Liver (tissue), 9 donors: ENCODE measurements around the gene KCTD2. TPM values are rescaled to one million over a fixed set of nuclear protein-coding genes. Genes with fewer than 3 reads are reported as not detected.

Source experiments
- DNase-seq: peaks from one replicate; pipeline ENCODE4 v3.0.0-alpha.2; 2017; ENCODE audit warnings: low spot score
- H3K27ac ChIP-seq, 2 donors: one replicate each; pipeline ENCODE4 v1.7.0; 2013; ENCODE audit warnings: inconsistent platforms in 2 of 2, low read length in 2 of 2, control low read depth in 1 of 2, low read depth in 1 of 2, mild to moderate bottlenecking in 1 of 2
- H3K27me3 ChIP-seq, 4 donors: one replicate each; pipeline versions ENCODE4 v1.6.1 to v1.7.0; 2013; ENCODE audit warnings: low read length in 3 of 4, inconsistent platforms in 1 of 4, mild to moderate bottlenecking in 1 of 4, moderate library complexity in 1 of 4; ENCODE audit not compliant: control insufficient read depth in 4 of 4, insufficient read depth in 4 of 4
- H3K36me3 ChIP-seq, 4 donors: one replicate each; pipeline versions ENCODE4 v1.6.1 to v1.7.0; 2013; ENCODE audit warnings: low read length in 3 of 4, mild to moderate bottlenecking in 3 of 4, low read depth in 1 of 4, moderate library complexity in 1 of 4; ENCODE audit not compliant: control insufficient read depth in 4 of 4, insufficient read depth in 3 of 4
- H3K4me1 ChIP-seq, 4 donors: one replicate each; pipeline versions ENCODE4 v1.6.1 to v1.7.0; 2013; ENCODE audit warnings: low read length in 3 of 4, mild to moderate bottlenecking in 3 of 4, moderate library complexity in 1 of 4; ENCODE audit not compliant: control insufficient read depth in 4 of 4, insufficient read depth in 4 of 4
- H3K4me3 ChIP-seq, 3 donors: one replicate each; pipeline versions ENCODE4 v1.6.1 to v1.7.0; 2013; ENCODE audit warnings: low read length in 3 of 3, control low read depth in 1 of 3, low read depth in 1 of 3, mild to moderate bottlenecking in 1 of 3
- H3K9ac ChIP-seq, 2 donors: one replicate each; pipeline ENCODE4 v1.7.0; 2013; ENCODE audit warnings: low read length in 2 of 2, mild to moderate bottlenecking in 2 of 2, moderate library complexity in 2 of 2, control low read depth in 1 of 2, low read depth in 1 of 2
- H3K9me3 ChIP-seq, 4 donors: one replicate each; pipeline versions ENCODE4 v1.6.1 to v1.7.0; 2013; ENCODE audit warnings: low read length in 3 of 4; ENCODE audit not compliant: control insufficient read depth in 4 of 4
- ATF3 ChIP-seq: IDR thresholded peaks from 2 replicates; pipeline ENCODE4 v1.6.1; 2016; ENCODE audit warnings: antibody characterized with exemption
- CTCF ChIP-seq: fragments of 150-350 bp; IDR thresholded peaks from 2 replicates; pipeline ENCODE4 v1.5.1; 2017; ENCODE audit warnings: improper control_type of control experiment, low read depth, low read length; ENCODE audit not compliant: missing input control
- EGR1 ChIP-seq, 2 donors: IDR thresholded peaks; 2 replicates each; pipeline ENCODE4 v1.6.1; 2016 to 2018; ENCODE audit warnings: antibody characterized with exemption in 2 of 2, low read depth in 2 of 2
- FOXA1 ChIP-seq: IDR thresholded peaks from 2 replicates; pipeline ENCODE4 v1.6.1; 2016; ENCODE audit warnings: antibody characterized with exemption
- FOXA2 ChIP-seq: IDR thresholded peaks from 2 replicates; pipeline ENCODE4 v1.6.1; 2016; ENCODE audit warnings: antibody characterized with exemption
- GABPA ChIP-seq, 2 donors: IDR thresholded peaks in 1 of 2; conservative IDR thresholded peaks in 1 of 2; 2 replicates each; pipeline ENCODE4 v1.6.1; 2016; ENCODE audit warnings: antibody characterized with exemption in 2 of 2, mild to moderate bottlenecking in 1 of 2, moderate library complexity in 1 of 2
- HNF4G ChIP-seq: IDR thresholded peaks from 2 replicates; pipeline ENCODE4 v1.6.1; 2016; ENCODE audit warnings: antibody characterized with exemption
- JUND ChIP-seq, 2 donors: IDR thresholded peaks; 2 replicates each; pipeline ENCODE4 v1.6.1; 2016; ENCODE audit warnings: antibody characterized with exemption in 2 of 2
- NR2F2 ChIP-seq: IDR thresholded peaks from 2 replicates; pipeline ENCODE4 v1.6.1; 2016; ENCODE audit warnings: antibody characterized with exemption
- RAD21 ChIP-seq, 2 donors: IDR thresholded peaks; 2 replicates each; pipeline ENCODE4 v1.6.1; 2016; ENCODE audit warnings: antibody characterized with exemption in 2 of 2, mild to moderate bottlenecking in 2 of 2
- RXRA ChIP-seq, 2 donors: IDR thresholded peaks; 2 replicates each; pipeline ENCODE4 v1.6.1; 2017 to 2018; ENCODE audit warnings: antibody characterized with exemption in 2 of 2, mild to moderate bottlenecking in 1 of 2
- SP1 ChIP-seq: IDR thresholded peaks from 2 replicates; pipeline ENCODE4 v1.6.1; 2018; ENCODE audit warnings: antibody characterized with exemption, mild to moderate bottlenecking
- TAF1 ChIP-seq: conservative IDR thresholded peaks from 2 replicates; pipeline ENCODE4 v1.6.1; 2016; ENCODE audit warnings: antibody characterized with exemption, mild to moderate bottlenecking
- YY1 ChIP-seq: IDR thresholded peaks from 2 replicates; pipeline ENCODE4 v1.6.1; 2016; ENCODE audit warnings: antibody characterized with exemption, mild to moderate bottlenecking
- WGBS: extraction: QIAGEN DNeasy Blood & Tissue Kit; methylation state at CpG from one replicate; pipeline ENCODE4 v1.1.7; 2013; 5-methylcytosine and 5-hydroxymethylcytosine counted together
- polyA plus RNA-seq, 2 donors: library from polyadenylated mRNA; stranded (reverse) in 1 of 2; unstranded in 1 of 2; fragments of 200-250 nt in 1 of 2; fragments of >200 nt in 1 of 2; fragmentation: Nextera tagmentation in 1 of 2; extraction: Ambion mirVana in 1 of 2; gene quantifications; one replicate each; pipeline versions ENCODE4 v1.2.1 to v1.2.3, GENCODE V29; 2013 to 2015
- total RNA-seq, 2 donors: library from RNA; depleted of rRNA; stranded (reverse); fragments of >200 nt; gene quantifications; one replicate each; pipeline ENCODE4 v1.2.3, GENCODE V29; 2014
- TF ChIP-seq, protein P1 (sequence below): IDR thresholded peaks from 2 replicates; pipeline ENCODE4 v1.6.1; 2016; ENCODE audit warnings: antibody characterized with exemption
- donor health status: healthy.
- donor health status: healthy.
- donor health status: healthy.
- donor health status: healthy.
- donor health status: healthy.

The KCTD2 gene
- total and polyA plus RNA-seq, 4 donors = 2.4 to 8.2 (median 6.4) TPM

GRCh38 chr17:75064460-75064859 lies 17.4 kb downstream of the KCTD2 start:
- DNase-seq = no peak
- no peak overlapping the region for H3K4me3 ChIP-seq
- 92% methylated on average over 8 of the region's 8 CpGs for WGBS
- H3K4me1 ChIP-seq = peaks cover 0 to 8% (median 4%) of the 10 kb centered on the region in 4 donors
- no peak overlapping the region for H3K9ac ChIP-seq
- peaks cover 11 to 29% (median 19%) of the 10 kb centered on the region in 4 donors for H3K36me3 ChIP-seq
- no peak overlapping the region for H3K27ac ChIP-seq
- no peak for TF ChIP-seq FOXA2
- TF ChIP-seq, protein P1, sequence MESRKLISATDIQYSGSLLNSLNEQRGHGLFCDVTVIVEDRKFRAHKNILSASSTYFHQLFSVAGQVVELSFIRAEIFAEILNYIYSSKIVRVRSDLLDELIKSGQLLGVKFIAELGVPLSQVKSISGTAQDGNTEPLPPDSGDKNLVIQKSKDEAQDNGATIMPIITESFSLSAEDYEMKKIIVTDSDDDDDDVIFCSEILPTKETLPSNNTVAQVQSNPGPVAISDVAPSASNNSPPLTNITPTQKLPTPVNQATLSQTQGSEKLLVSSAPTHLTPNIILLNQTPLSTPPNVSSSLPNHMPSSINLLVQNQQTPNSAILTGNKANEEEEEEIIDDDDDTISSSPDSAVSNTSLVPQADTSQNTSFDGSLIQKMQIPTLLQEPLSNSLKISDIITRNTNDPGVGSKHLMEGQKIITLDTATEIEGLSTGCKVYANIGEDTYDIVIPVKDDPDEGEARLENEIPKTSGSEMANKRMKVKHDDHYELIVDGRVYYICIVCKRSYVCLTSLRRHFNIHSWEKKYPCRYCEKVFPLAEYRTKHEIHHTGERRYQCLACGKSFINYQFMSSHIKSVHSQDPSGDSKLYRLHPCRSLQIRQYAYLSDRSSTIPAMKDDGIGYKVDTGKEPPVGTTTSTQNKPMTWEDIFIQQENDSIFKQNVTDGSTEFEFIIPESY = no peak
- no peak for TF ChIP-seq CTCF
- no peak for TF ChIP-seq GABPA (IDR thresholded peaks at IDR 0.05 in 1 of 2, conservative IDR thresholded peaks at IDR 0.05 in 1 of 2)
- no peak for TF ChIP-seq HNF4G
- TF ChIP-seq ATF3 = no peak
- TF ChIP-seq TAF1 = no peak
- TF ChIP-seq EGR1 (IDR thresholded peaks at IDR 0.05; ENCODE audit: low read depth in 2 of 2) = no peak
- TF ChIP-seq FOXA1 = no peak
- no peak for TF ChIP-seq RXRA (IDR thresholded peaks at IDR 0.05)
- TF ChIP-seq RAD21 (IDR thresholded peaks at IDR 0.05) = no peak
- no peak for TF ChIP-seq SP1
- no peak for TF ChIP-seq NR2F2
- no peaks in the 10 kb centered on the region for H3K27me3 ChIP-seq
- H3K9me3 ChIP-seq = no peaks in the 10 kb centered on the region

GRCh38 chr17:75064867-75065561 lies 18.0 kb downstream of the KCTD2 start:
- no peak for DNase-seq
- TF ChIP-seq RXRA (IDR thresholded peaks at IDR 0.05) = no peak
- 96% methylated on average over 18 of the region's 18 CpGs for WGBS
- no peak overlapping the region for H3K4me3 ChIP-seq
- H3K27ac ChIP-seq = peak overlapping the region; percentile 29 to 31
- peaks cover 11 to 29% (median 19%) of the 10 kb centered on the region in 4 donors for H3K36me3 ChIP-seq
- H3K9ac ChIP-seq = no peak overlapping the region
- no peaks in the 10 kb centered on the region for H3K27me3 ChIP-seq
- H3K4me1 ChIP-seq = peaks cover 0 to 3% (median 1%) of the 10 kb centered on the region in 4 donors
- no peaks in the 10 kb centered on the region for H3K9me3 ChIP-seq

DNA sequence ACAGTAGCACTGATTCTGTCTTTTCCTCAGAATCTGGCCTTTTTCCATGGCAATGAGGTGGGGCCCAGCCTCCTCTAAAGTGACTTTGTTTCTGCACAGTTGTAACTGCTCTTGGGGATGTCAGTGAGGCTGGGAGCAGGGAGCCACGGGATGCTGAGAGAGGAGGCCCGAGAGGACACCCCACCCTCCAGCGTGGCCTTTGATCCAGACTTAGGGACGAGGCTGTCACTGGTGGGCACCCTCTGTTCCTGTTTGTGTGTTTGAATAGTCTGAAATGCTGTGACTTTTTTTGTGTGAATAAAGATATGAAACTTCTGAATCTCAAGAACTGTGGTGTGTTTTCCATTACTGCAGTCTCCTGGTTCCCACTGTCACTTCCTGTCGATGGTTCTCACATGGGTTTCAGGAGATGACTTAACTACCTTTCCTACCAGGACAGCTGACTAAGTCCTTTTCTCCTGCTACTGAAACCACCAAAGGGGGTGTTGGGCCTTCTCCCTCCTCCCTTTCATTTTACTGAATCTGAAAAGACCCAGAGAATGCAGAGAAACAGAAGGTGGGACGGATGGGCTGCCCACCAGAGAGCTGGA lies 18.6 kb downstream of the KCTD2 start:
- peaks cover 9 to 29% (median 19%) of the 10 kb centered on the region in 4 donors for H3K36me3 ChIP-seq
- H3K4me3 ChIP-seq = no peak overlapping the region
- H3K9me3 ChIP-seq = no peaks in the 10 kb centered on the region
- H3K9ac ChIP-seq = no peak overlapping the region
- WGBS = 77% methylated on average over 6 of the region's 6 CpGs
- H3K27me3 ChIP-seq = no peaks in the 10 kb centered on the region
- TF ChIP-seq CTCF (no peak), ATF3 (no peak), JUND (IDR thresholded peaks at IDR 0.05) (no peak), FOXA1 (no peak), YY1 (no peak)
- H3K27ac ChIP-seq = peak overlapping the region; percentile 29 to 31
- no peak for DNase-seq
- peaks cover 0 to 2% (median 0%) of the 10 kb centered on the region in 4 donors for H3K4me1 ChIP-seq
